HG03378 (cell line): ENCODE data around the gene SMAD6.
A peak's percentile ranks its signal among the peaks of the same experiment; 100 is the strongest.
"Not testable (repeated sequence)": the region's sequence is repeated elsewhere in the genome, so short reads cannot be mapped to it uniquely, and the experiment has no call there.

ENCODE experiments used
- ATAC-seq: cut with Tn5 transposase; IDR thresholded peaks from one replicate; pipeline ENCODE4 v1.9.1; 2021; ENCODE audit warnings: mild to moderate bottlenecking, moderate library complexity; ENCODE audit not compliant: unreplicated experiment

The SMAD6 gene

DNA sequence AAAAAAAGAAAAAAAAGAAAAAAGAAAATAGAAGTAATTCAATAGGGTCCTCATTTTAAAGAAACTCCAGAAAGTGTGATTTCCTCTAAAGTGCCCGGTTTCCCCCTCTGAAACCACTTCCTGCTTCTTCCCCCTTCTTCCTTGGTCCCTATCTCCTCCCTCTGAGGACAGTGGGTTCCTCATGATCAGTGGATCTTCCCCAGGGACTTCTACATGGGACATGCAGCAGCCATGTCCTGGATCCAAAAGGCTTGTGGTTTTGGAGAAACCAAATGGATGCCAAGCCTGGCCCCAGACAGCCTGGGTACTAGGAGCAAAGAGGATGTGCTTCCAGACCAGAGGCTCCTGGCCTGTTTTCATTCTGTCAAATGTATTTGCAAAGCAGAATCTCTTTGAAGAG, 26.6 kb upstream of the SMAD6 start:
- ATAC-seq: no peak

GRCh38 chr15:66677336-66677735, 24.7 kb upstream of the SMAD6 start:
- no peak for ATAC-seq

DNA sequence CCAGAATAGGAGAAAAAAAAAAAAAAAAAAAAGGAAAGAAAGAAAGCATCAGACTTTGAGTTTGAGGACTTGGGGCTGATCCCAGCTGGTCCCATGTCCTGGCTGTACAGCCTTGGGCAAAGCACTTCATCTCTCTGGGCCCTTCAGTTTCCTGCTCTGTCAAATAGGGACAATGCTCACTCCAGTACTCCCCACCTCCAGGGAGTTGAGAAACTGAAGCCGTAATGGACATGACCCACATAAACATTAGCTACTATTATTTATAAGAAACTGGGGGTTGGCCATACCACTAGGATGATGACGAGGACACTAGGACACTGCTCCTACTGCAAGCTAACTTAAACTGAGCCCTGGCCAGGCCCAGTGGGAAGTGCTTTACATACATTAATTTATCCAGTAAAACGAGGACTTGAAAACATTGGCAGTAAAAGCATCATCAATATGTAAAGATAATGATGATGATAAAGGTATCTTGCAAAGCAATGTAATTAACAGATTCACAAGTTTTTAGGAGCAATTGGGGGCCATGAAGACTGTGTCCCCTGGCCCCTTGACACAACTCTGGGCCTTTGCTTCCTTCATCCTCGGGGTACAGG, 22.9 kb upstream of the SMAD6 start:
- no peak for ATAC-seq

GRCh38 chr15:66679657-66680108, 22.4 kb upstream of the SMAD6 start:
- no peak for ATAC-seq

- no peak for ATAC-seq
These were observed 21.5 kb upstream of the SMAD6 start for GRCh38 chr15:66680502-66680901.

DNA sequence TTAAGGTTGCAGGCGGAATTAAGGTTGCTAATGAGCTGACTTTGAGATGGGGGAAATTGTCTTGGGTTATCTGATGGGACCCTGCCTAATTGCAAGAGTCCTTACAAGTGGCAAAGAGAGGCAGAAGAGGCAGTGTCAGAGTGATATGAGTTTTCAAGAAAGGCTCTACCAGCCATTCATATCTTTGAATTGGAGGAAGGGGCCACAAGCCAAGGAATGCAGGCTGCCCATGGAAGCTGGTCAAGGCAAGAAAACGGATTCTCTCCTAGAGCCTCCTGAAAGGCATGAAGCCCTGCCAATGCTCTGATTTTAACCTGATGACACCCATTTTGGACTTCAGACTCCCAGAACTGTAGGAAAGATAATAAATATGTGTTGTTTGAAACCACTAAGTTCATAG, 20.6 kb upstream of the SMAD6 start:
- ATAC-seq: no peak

- no peak for ATAC-seq
These were observed 19.8 kb upstream of the SMAD6 start for GRCh38 chr15:66682246-66682645.

GRCh38 chr15:66682865-66683264, 19.2 kb upstream of the SMAD6 start:
- no peak for ATAC-seq

- no peak for ATAC-seq
These were observed 17.8 kb upstream of the SMAD6 start for GRCh38 chr15:66684136-66684681.

- ATAC-seq: no peak
These were observed 16.3 kb upstream of the SMAD6 start for GRCh38 chr15:66685638-66686150.

GRCh38 chr15:66690912-66691311, 11.1 kb upstream of the SMAD6 start:
- ATAC-seq: not testable (repeated sequence)

DNA sequence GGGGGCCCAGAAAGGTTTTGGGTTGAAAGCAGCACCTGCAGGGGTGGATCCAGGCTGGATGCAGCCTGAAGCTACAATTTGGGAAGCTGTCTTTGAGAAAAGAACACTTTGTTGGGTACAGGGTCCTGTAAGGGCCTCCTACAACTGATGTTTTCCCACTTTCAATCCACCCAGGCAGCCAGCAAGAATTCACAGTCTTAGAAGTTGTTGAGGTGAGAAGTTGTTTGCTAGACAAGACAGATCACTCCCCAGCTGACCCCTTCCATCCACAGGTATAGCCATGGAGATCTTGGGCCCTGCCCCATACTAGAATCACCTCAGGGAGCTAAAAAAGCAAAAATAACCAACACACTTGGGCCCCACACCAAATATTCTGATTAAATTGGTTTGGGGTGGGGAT, 10.3 kb upstream of the SMAD6 start:
- no peak for ATAC-seq

DNA sequence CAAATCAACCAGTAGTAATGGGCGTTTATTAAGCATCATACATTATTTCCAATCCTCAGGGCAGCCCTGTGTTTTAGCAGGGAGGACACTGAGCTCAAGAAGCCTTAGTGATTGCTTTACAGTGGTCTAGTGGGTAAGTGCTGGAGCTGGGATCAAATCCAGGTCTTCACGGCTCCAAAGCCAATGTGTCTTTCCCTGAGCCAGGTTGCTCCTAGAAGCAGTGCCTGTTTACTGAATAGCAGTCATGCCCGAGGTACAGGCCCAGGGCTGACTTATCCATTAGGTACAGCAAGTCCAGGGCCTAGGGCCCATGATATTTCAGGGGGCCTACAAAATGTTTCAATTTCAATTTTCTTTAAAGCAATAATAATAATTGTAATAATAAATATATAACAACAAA, 9.6 kb upstream of the SMAD6 start:
- no peak for ATAC-seq

GRCh38 chr15:66692808-66693596, 9.0 kb upstream of the SMAD6 start:
- ATAC-seq: no peak

- no peak for ATAC-seq
These were observed 5.3 kb upstream of the SMAD6 start for GRCh38 chr15:66696770-66697169.

- ATAC-seq: no peak
These were observed 3.6 kb upstream of the SMAD6 start for GRCh38 chr15:66698318-66698961.

DNA sequence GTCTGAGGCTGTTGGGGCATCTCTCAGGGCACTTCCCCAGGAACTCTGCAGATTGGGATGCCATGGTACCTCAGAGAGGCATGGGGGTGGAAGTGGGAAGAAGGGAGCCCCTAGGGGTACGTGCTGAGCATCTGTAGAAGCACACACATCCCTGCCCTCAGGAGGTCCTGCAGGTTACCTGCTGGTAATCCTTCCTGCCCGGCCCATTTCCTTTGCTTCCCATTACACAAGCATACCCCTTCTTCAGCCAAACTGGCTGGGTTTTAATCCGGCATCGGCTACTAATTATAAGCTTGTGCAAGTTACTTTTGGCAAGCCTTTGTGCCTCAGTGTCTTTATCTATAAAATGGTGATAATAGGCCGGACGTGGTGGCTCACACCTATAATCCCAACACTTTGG, 3.1 kb upstream of the SMAD6 start:
- no peak for ATAC-seq

- no peak for ATAC-seq
These were observed 1.6 kb upstream of the SMAD6 start for GRCh38 chr15:66700412-66700801.

- peak; percentile 32 for ATAC-seq
These were observed 1.1 kb upstream of the SMAD6 start for GRCh38 chr15:66700802-66701421.

DNA sequence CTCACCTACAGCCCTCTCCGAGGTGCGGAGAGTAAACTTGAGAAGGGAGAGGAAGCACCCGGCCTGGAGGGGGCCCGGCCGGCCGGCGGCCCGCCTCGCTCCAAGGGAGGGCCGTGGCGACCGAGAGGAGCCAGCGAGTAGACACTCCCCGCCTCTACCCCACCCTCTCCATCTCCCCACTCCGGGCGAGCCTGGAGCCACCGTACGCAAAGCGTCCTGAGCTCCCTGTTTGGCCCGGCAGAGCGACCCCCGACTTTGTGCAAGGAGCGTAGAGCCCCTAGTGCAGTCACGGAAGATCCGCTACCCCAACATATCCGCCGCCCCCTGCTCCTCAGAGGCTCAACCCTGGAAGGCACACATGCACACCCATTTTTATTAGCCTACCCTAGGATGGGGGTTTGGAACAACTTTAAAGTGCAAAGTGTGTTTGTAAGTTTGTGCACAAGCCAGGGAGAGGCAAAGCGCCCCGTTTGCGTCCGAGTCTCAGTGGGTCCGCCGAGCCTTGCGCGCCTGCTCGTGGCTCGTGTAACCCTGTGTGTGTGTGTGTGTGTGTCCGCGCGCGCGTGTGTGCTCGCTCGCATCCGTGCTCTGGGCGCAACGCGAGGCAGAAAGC, 508 bp upstream of the SMAD6 start:
- peak; percentile 7 for ATAC-seq
